Measurements from ENCODE around the gene GSTA3. TPM values are rescaled to one million over a fixed set of nuclear protein-coding genes. Genes with fewer than 3 reads are reported as not detected.

The GSTA3 gene
- total and polyA plus RNA-seq, 2 of the 4 experiments (the other 2 are of a cell fraction): not detected

- Histone ChIP-seq H2AFZ (replicated peaks; ENCODE audit: low read length, poor library complexity) (no peak overlapping the region), H3K4me3 (ENCODE audit: insufficient read depth, low read depth, low read length) (no peak overlapping the region), H3K9ac (ENCODE audit: low read depth, low read length) (no peak overlapping the region), H3K36me3 (ENCODE audit: control insufficient read depth, insufficient read depth, low read length) (no peaks in the 10 kb centered on the region), H2AK9ac (replicated peaks; ENCODE audit: low read depth, low read length, poor library complexity) (no peak overlapping the region), H3K4ac (ENCODE audit: low read depth, low read length) (no peak overlapping the region), H2BK120ac (ENCODE audit: low read depth, low read length) (no peak overlapping the region), H4K20me1 (ENCODE audit: insufficient read depth, low read length) (no peaks in the 10 kb centered on the region), H3K79me1 (ENCODE audit: low read depth in 1 of 2, low read length in 2 of 2) (no peaks in the 10 kb centered on the region), H3K14ac (replicated peaks; ENCODE audit: low read depth, low read length) (no peak overlapping the region), H2AK5ac (ENCODE audit: low read depth, low read length) (no peak overlapping the region), H3K9me3 (ENCODE audit: control insufficient read depth, insufficient read depth, low read length) (no peaks in the 10 kb centered on the region), H3K4me1 (ENCODE audit: control insufficient read depth, insufficient read depth, low read length) (no peaks in the 10 kb centered on the region), H3K9me1 (ENCODE audit: insufficient read depth, low read length) (no peaks in the 10 kb centered on the region), H3K27me3 (ENCODE audit: control insufficient read depth, insufficient read depth, low read length) (no peaks in the 10 kb centered on the region), H3K56ac (ENCODE audit: extremely low read depth, insufficient read depth, low read length) (no peak overlapping the region), H3K27ac (ENCODE audit: insufficient read depth, low read length) (no peak overlapping the region), H3K4me2 (ENCODE audit: low read depth, low read length) (no peak overlapping the region), H4K91ac (ENCODE audit: insufficient read depth, low read depth, low read length) (no peak overlapping the region), H4K5ac (ENCODE audit: low read depth, low read length) (no peak overlapping the region), H4K8ac (ENCODE audit: low read depth in 2 of 2, low read length in 2 of 2) (no peak overlapping the region), H2BK5ac (ENCODE audit: low read depth, low read length, poor library complexity, severe bottlenecking) (no peak overlapping the region), H3K18ac (ENCODE audit: low read depth, low read length) (no peak overlapping the region), H2BK20ac (ENCODE audit: low read depth, low read length) (no peak overlapping the region), H3K23ac (ENCODE audit: low read depth, low read length) (no peak overlapping the region), H2BK15ac (ENCODE audit: low read depth, low read length) (no peak overlapping the region)
- BruUV-seq (replicated peaks): no TSS peak
- TF ChIP-seq CHD1 (IDR thresholded peaks at IDR 0.05; ENCODE audit: low read depth, low read length) (no peak), RCOR1 (IDR thresholded peaks at IDR 0.05; ENCODE audit: insufficient replicate concordance, low read length) (no peak), SMC3 (IDR thresholded peaks at IDR 0.05; ENCODE audit: low read depth, low read length) (no peak), POLR2A (IDR thresholded peaks at IDR 0.05; ENCODE audit: low read depth, low read length) (no peak), ELK1 (IDR thresholded peaks at IDR 0.05; ENCODE audit: borderline replicate concordance, low read depth, low read length) (no peak), MXI1 (IDR thresholded peaks at IDR 0.05; ENCODE audit: borderline replicate concordance, low read depth, low read length) (no peak)
- TF ChIP-seq, protein P1, sequence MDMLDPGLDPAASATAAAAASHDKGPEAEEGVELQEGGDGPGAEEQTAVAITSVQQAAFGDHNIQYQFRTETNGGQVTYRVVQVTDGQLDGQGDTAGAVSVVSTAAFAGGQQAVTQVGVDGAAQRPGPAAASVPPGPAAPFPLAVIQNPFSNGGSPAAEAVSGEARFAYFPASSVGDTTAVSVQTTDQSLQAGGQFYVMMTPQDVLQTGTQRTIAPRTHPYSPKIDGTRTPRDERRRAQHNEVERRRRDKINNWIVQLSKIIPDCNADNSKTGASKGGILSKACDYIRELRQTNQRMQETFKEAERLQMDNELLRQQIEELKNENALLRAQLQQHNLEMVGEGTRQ (IDR thresholded peaks at IDR 0.05; ENCODE audit: low read depth, low read length): no peak
- dilution Hi-C loops (cut with HindIII; ENCODE audit: low sequenced_read_pairs, unreplicated experiment): no loop called here
- in situ Hi-C loops (cut with MboI; ENCODE audit: low sequenced_read_pairs): no loop called here
- POLR2A ChIA-PET (ENCODE audit: unreplicated experiment): no interaction called here
- intact Hi-C loops (cut with micrococcal nuclease): no loop called here
- WGBS, 2 experiments (ENCODE audit: extremely low coverage in 2 of 2, insufficient read length in 1 of 2): no CpG with 5 or more reads among the region's 2 CpGs
- DNase-seq: no peak
- CTCF ChIA-PET: interaction anchor here (0.6 kb wide), 2 partner anchors 14 to 88 kb away, joined by 4 to 5 read pairs; no protein-coding TSS in a partner anchor
- no peak for ATAC-seq (ENCODE audit: low read depth)
These were observed 972 bp downstream of the GSTA3 start for GRCh38 chr6:52908526-52908925.

Data from IMR-90 (cell line).